Activated CD8-positive, alpha-beta memory T cell treated with anti-CD3 and anti-CD28 coated beads for 4 hours (primary cell): ENCODE results near the gene MOB4.
"Not testable (repeated sequence)": the region's sequence is repeated elsewhere in the genome, so short reads cannot be mapped to it uniquely, and the experiment has no call there.

Source experiments
- DNase-seq, 2 donors: peaks; one replicate each; pipeline ENCODE4 v3.0.0-alpha.2; 2020; ENCODE audit warnings: low read depth in 2 of 2

The MOB4 gene

GRCh38 chr2:197515739-197516392 lies at the start of gene MOB4:
TSS of gene MOB4 (plus strand) at chr2:197516066. CDS start at chr2:197516087, 21 bp downstream.
- peak; percentile 82 to 83 for DNase-seq

DNA sequence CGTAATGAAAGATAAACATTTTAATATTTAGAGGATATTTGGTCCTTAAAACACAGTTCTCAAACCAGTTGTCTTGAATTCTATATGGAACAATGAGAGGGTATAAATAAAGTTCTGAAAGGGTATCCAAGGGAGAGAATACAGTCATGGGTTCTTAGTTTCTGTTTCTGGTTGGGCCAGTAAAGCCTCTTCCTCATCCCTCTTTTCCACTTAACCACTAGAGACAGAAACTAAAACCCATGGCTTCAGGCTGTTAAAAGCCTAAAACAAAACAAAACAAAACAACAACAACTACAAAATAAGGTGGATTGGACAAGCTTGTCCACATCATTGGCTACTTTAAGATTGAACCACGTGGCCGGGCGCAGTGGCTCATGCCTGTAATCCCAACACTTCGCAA lies 43.7 kb upstream of the MOB4 start:
- DNase-seq: no peak

DNA sequence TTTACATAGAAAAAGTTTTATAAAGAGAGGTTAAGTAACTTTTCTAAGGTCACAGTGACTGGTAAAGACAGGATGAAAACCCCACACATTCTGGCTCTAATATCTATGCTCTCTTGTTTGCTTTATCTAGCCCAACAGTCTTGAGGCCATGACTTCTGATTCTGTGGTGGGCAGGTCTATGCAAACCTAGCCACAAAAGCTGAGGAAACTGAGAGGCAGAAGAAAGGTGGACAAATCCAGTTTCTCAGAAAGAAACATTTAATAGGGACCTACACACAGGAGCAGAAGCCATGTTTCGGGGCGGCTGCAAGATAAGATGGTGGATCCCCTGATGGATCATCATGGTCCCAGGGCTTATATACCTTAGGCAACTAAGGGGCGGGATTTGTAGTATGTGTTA lies 38.1 kb upstream of the MOB4 start:
- no peak for DNase-seq

- DNase-seq: no peak
Observed at GRCh38 chr2:197480165-197481036, 35.5 kb upstream of the MOB4 start.

DNA sequence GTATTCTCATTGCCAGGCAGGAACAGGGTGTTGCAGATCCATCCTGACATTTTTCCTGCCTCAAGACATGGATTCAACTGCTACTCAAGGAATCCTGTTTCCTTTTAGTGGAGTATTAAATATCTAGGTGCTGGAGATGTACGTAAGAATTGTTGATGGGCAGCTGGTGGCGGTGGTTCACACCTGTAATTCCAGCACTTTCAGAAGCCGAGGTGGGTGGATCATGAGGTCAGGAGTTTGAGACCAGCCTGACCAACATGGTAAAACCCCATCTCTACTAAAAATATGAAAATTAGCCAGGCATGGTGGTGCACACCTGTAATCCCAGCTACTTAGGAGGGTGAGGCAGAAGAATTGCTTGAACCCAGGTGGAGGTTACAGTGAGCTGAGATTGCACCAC lies 31.6 kb upstream of the MOB4 start:
- not testable (repeated sequence) for DNase-seq

DNA sequence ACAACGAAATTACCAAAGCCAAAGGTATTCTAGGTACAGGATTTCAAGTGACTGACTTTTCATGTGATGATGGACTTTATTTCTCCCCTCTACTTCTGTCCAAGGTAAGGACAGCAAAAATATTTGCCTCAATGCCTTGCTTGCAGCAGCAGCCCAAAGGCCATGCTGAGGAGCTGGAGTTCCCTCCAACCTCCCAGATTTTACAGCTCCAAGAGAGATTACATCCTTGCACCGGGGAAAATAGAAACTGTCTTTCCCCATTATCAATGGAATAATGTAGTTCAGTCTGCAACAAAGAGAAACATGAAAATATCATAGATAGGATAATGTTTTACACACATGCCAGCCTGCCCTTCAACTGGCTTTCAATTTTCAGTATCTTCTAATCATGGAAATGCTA lies 29.7 kb upstream of the MOB4 start:
- DNase-seq: no peak

- no peak for DNase-seq
Observed at GRCh38 chr2:197487385-197487784, 28.5 kb upstream of the MOB4 start.

DNA sequence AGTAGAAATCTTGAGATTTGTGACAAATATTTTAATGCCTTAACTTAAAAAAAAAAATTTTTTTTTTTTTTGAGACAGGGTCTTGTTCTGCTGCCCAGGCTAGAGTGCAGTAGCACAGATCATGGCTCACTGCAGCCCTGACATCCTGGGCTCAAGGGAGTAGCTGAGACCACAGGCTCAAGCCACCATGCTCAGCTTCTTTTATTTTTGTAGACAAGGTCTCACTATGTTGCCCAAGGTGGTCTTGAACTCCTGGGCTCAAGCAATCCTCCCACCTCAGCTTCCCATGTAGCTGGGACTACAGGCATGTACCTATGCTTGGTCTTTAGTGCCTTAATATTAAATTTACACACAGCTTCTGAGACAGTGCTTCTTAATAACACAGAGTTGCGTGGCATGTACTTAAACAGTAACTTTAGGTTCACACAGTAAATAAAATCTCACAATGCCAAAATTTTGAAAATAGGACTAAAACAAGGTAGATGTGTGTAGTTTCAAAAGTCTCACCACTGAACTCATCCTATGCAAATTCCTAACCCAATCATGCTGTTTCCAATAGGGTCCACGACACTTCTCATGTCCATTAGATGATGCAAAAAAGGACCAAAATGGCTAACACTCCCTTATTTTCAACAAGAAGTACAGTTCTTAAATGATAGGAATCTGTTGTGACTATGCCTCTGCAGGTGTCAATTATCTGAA lies 20.3 kb upstream of the MOB4 start:
- no peak for DNase-seq

- no peak for DNase-seq
Observed at GRCh38 chr2:197496695-197497094, 19.2 kb upstream of the MOB4 start.

- no peak for DNase-seq
Observed at GRCh38 chr2:197497326-197497725, 18.5 kb upstream of the MOB4 start.

GRCh38 chr2:197498235-197498936 lies 17.5 kb upstream of the MOB4 start:
- no peak for DNase-seq

DNA sequence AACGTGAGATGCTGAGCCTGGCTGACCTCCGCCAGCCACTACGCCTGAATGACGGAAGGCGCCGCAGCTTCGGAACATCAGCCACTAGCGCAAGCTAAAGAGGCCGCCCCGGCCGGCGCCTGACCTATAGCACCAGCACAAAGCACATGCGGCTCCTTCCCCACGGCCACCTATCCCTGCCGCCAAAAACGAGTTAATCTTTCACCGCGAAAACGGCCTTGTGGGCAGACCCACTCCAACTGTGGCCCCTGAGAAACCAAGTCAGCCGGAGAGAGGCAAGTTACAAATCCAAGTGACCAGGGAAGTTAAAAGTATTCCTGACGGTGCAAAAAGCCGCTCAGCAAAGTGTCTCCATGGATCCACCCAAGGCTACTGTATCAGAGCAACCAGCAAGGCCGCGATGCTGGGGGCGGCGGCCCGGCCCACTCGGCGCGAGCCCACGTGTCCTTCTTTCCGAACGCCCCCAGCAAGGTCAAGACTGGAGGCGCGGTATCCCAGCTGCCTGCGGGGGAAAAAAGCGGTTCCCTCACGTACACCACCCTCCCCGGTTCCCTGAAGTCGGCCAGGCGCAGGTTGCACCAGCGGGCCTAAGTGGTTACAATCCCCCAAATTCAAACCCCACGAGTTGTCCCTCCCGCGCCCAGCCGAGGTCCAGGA lies 16.8 kb upstream of the MOB4 start:
- peak; percentile 23 to 27 for DNase-seq

DNA sequence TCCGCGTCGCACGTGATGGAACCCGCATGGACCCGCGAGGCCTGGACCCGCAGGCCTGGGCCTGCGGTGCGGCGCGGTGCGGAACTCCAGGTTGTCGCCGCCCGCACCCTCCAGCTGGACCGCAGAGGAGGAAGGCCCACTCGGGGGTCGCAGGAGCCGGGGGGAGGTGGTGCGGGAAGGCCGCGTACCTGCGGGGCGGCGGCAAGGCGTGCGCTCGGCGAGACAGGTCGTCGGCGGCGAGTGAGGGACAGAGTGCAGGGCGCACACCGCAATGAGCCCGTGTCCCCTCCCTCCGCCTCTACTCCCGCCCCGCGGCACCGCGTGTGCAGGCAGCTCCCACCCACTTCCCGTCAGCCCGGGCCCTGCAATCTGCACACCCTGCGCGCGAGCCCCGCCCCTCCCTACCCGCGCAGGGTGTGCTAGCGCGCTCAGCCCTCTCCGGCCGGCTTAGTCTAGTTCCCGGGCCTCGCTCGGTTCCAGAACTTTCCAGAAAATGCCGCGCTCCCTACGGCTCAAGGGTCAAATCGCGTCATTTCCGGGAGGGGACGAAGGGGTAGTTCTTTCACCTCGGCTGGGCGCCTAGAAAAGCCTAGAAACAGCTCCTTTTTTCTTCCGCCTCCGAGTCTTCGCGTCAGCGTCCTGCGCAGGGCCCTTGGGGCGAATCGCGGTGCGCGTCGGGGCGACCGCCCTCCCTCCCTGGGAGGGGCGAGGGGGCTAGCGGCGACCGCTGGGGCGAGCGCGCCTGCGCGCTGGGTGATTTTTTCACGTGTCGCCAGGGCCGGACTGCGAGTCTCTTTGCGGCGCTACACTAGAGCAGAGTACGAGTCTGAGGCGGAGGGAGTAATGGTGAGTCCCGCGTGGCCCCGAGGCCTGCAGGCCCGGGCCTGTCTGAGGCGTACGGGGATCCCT lies 16.0 kb upstream of the MOB4 start, which contains the start of the genes HSPD1 and HSPE1:
Gene HSPD1 (minus strand): TSS at position 247 of the 909 bp plus-strand sequence. CDS start 992 bp downstream, outside the sequence.
Gene HSPE1 (plus strand): TSS at position 786 of the 909 bp plus-strand sequence. CDS start 58 bp downstream, at position 844.
- peak; percentile 97 to 98 for DNase-seq

- no peak for DNase-seq
Observed at GRCh38 chr2:197500503-197501131, 15.2 kb upstream of the MOB4 start.

GRCh38 chr2:197502201-197502600 lies 13.7 kb upstream of the MOB4 start:
- no peak for DNase-seq

GRCh38 chr2:197502685-197503084 lies 13.2 kb upstream of the MOB4 start:
- no peak for DNase-seq

DNA sequence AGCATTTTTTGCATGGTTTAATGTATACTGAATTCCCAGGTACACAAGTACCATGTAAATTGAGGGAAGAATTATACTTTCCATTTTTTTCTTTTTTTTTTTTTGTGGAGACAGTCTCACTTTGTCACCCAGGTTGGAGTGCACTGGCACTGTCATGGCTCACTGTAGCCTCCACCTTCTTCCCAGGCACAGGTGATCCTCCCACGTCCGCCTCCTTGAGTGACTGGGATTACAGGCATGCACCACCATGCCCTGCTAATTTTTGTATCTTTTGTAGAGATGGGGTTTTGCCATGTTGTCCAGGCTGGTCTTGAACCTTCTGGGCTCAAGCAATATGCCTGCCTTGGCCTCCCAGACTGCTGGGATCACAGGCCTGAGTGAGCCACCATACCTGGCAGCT lies 11.9 kb upstream of the MOB4 start:
- no peak for DNase-seq

DNA sequence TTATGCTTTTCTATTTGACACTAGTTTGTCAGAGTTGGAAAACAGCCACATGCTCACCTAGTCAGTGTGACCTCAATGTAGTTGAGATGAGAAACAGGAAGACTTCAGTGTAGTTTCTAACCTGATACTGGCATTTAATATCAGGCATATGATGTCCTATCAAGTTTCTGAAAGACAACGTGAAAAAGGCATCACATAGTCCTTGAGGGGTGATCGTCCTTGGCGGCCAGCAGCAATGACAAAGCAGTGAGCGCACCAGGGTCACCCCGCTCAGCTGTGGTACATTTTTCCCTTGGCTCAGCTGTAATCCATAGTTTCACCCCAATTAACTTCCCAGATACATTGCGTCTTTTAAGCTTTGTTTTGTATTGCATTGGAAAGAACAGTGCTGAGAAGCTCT lies 11.4 kb upstream of the MOB4 start:
- DNase-seq: no peak

DNA sequence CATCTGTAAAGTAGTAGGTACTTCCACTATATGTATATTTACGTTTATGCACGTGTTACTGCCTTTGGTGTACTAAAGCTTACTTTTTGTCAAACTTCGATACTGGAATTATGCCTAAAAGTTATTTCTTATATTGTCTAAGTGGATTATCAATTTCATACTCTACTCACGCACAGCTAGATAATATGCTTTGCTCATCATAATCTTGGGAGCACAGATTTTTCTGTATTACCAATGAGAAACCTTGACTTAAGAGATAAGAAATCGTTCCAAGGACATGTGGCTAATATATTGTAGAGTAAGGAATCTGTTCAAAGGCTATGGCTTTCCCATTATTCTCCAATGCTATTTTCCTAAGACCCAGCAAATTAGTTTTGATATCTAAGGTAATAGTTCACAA lies 9.2 kb upstream of the MOB4 start:
- no peak for DNase-seq

DNA sequence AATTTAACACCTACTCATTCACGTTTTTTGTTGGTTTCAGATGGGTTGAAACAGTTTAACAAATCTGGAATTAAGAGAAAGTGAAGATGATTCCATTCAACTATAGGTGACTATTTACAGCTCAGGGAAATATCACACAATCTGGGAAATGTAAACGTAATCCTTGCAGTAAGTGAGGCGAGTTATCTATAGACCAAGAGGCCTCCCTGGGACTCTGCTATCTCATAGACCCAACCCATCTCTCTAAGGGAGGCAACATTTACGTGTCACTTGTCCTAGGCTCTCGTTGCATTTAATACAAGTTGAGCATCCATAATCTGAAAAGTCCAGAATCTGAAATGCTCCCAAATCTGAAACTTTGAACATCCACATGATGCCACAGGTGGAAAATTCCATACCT lies 2.0 kb upstream of the MOB4 start:
- no peak for DNase-seq
